GM23338 (cell line): ENCODE measurements around the gene NEU2.

Source experiments
- CTCF ChIP-seq, 2 experiments: fragments of 200-600 bp in 1 of 2; sonication (generic) in 1 of 2; conservative IDR thresholded peaks; 2 replicates each; pipeline versions ENCODE4 v1.5.1 to v1.6.1; 2016 to 2017; ENCODE audit warnings: antibody characterized with exemption in 2 of 2, low read depth in 2 of 2, mild to moderate bottlenecking in 2 of 2, moderate library complexity in 1 of 2
- EZH2 ChIP-seq: fragments of 200-600 bp; sonication (generic); IDR thresholded peaks from one replicate; pipeline ENCODE4 v1.8.0; 2017; ENCODE audit warnings: antibody characterized with exemption, mild to moderate bottlenecking, low read depth; ENCODE audit not compliant: unreplicated experiment
- EZH2phosphoT487 ChIP-seq: fragments of 200-600 bp; sonication (generic); IDR thresholded peaks from one replicate; pipeline ENCODE4 v1.8.1; 2018; ENCODE audit warnings: antibody characterized with exemption; ENCODE audit not compliant: unreplicated experiment
- POLR2AphosphoS5 ChIP-seq: IDR thresholded peaks from 2 replicates; pipeline ENCODE4 v1.6.1; 2016; ENCODE audit warnings: antibody characterized with exemption, low read depth
- ZNF462 ChIP-seq: fragments of 250-450 bp; sonication (Bioruptor Pico); IDR thresholded peaks from 2 replicates; pipeline ENCODE4 v1.5.0; 2020; ENCODE audit warnings: mild to moderate bottlenecking, moderate library complexity
- TF ChIP-seq, protein P1 (sequence below): IDR thresholded peaks from one replicate; pipeline ENCODE4 v1.6.1; 2018; ENCODE audit warnings: antibody characterized with exemption; ENCODE audit not compliant: unreplicated experiment

- TF ChIP-seq CTCF (conservative IDR thresholded peaks at IDR 0.05; ENCODE audit: low read depth in 2 of 2) (no peak), EZH2 (no peak), POLR2AphosphoS5 (no peak), ZNF462 (CRISPR knock-in tag) (no peak), EZH2phosphoT487 (no peak)
- TF ChIP-seq, protein P1, sequence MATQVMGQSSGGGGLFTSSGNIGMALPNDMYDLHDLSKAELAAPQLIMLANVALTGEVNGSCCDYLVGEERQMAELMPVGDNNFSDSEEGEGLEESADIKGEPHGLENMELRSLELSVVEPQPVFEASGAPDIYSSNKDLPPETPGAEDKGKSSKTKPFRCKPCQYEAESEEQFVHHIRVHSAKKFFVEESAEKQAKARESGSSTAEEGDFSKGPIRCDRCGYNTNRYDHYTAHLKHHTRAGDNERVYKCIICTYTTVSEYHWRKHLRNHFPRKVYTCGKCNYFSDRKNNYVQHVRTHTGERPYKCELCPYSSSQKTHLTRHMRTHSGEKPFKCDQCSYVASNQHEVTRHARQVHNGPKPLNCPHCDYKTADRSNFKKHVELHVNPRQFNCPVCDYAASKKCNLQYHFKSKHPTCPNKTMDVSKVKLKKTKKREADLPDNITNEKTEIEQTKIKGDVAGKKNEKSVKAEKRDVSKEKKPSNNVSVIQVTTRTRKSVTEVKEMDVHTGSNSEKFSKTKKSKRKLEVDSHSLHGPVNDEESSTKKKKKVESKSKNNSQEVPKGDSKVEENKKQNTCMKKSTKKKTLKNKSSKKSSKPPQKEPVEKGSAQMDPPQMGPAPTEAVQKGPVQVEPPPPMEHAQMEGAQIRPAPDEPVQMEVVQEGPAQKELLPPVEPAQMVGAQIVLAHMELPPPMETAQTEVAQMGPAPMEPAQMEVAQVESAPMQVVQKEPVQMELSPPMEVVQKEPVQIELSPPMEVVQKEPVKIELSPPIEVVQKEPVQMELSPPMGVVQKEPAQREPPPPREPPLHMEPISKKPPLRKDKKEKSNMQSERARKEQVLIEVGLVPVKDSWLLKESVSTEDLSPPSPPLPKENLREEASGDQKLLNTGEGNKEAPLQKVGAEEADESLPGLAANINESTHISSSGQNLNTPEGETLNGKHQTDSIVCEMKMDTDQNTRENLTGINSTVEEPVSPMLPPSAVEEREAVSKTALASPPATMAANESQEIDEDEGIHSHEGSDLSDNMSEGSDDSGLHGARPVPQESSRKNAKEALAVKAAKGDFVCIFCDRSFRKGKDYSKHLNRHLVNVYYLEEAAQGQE, result no peak
These were observed 39.1 kb upstream of the NEU2 start for GRCh38 chr2:232993231-232993821.
